ENCODE data around the gene MID2. TPM values are rescaled to one million over a fixed set of nuclear protein-coding genes. Genes with fewer than 3 reads are reported as not detected.
A peak's percentile ranks its signal among the peaks of the same experiment; 100 is the strongest.

Gene MID2, protein sequence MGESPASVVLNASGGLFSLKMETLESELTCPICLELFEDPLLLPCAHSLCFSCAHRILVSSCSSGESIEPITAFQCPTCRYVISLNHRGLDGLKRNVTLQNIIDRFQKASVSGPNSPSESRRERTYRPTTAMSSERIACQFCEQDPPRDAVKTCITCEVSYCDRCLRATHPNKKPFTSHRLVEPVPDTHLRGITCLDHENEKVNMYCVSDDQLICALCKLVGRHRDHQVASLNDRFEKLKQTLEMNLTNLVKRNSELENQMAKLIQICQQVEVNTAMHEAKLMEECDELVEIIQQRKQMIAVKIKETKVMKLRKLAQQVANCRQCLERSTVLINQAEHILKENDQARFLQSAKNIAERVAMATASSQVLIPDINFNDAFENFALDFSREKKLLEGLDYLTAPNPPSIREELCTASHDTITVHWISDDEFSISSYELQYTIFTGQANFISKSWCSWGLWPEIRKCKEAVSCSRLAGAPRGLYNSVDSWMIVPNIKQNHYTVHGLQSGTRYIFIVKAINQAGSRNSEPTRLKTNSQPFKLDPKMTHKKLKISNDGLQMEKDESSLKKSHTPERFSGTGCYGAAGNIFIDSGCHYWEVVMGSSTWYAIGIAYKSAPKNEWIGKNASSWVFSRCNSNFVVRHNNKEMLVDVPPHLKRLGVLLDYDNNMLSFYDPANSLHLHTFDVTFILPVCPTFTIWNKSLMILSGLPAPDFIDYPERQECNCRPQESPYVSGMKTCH
- 1 to 10 TPM in 2 of 4 donors, under 1 TPM in 2; 0.67 to 6.9 (median 1.6) TPM for polyA plus RNA-seq
- long read RNA-seq, donor 1, partial matches to known transcripts, result 0 of 1 reads
- long read RNA-seq, donor 1, other reads (novel, unspliced or antisense), result 0 of 1 reads
- long read RNA-seq, donor 2, result 0 reads
- long read RNA-seq, donor 3, result 0 reads
- long read RNA-seq, donor 4, result 0 reads
- long read RNA-seq, donor 5, result 0 reads
- long read RNA-seq, donor 6, partial matches to known transcripts, result 0 of 1 reads
- long read RNA-seq, donor 6, other reads (novel, unspliced or antisense), result 0 of 1 reads
- long read RNA-seq, donor 7, result 0 reads
- long read RNA-seq, donor 8, result 0 reads
- long read RNA-seq, donor 9, result 0 reads
- long read RNA-seq, donor 10, result 0 reads

DNA sequence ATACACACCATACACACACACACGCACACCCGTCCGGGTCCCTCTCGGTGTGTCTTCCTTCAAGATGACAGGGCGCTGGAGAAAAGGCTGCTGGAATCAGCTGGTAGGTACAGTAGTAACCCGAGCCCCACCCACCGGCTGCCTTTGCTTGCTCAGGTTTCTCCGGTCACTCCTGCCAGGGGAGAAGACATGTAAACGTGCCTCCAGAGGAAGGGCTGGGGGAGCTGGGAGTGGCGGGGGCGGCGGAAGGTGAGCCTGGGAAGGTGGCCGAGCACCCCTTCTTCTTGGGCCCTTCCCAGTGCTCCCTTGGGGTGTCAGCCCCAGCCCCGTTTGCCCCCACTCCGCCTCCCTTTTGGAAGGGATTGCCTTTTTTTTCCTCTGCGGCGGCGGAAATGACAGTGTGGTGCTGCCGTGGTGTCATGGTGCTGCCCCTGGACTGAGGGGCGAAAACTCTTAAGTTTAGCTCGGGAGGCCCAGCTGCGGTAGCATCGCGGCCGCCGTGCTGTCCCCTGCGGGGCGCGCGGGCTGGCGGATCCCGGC, at the start of gene MID2:
TSS of gene MID2 (plus strand) at position 169 of the 540 bp plus-strand sequence. CDS start 561 bp downstream, outside the sequence.
- DNase-seq (peak; percentile 59 to 70), FAIRE-seq (no peak)
- Histone ChIP-seq H3K9me3 (ENCODE audit: control insufficient read depth in 2 of 2, insufficient read depth in 1 of 2, low read depth in 1 of 2, low read length in 1 of 2) (no peaks in the 10 kb centered on the region), H3K4me1 (ENCODE audit: control insufficient read depth in 3 of 3, insufficient read depth in 2 of 3, low read depth in 1 of 3, low read length in 2 of 3) (peaks cover 0 to 6% (median 0%) of the 10 kb centered on the region in 3 donors), H3K27me3 (ENCODE audit: control insufficient read depth in 3 of 3, insufficient read depth in 3 of 3, low read length in 3 of 3) (peaks cover 0 to 4% (median 0%) of the 10 kb centered on the region in 3 donors), H3K4me3 (ENCODE audit: low read depth in 1 of 3, low read length in 3 of 3) (peak within 1 kb of the TSS; percentile 15 to 52 (median 23)), H3K36me3 (ENCODE audit: control insufficient read depth in 3 of 3, insufficient read depth in 2 of 3, low read depth in 1 of 3, low read length in 3 of 3) (no peaks in the 10 kb centered on the region), H3K27ac (ENCODE audit: low read depth in 1 of 3, low read length in 2 of 3) (peak within 1 kb of the TSS; percentile 36 to 87 (median 74))
- 1 to 42% (median 13%) methylated on average over 14 to 32 of the region's 32 CpGs for WGBS, 3 donors

DNA sequence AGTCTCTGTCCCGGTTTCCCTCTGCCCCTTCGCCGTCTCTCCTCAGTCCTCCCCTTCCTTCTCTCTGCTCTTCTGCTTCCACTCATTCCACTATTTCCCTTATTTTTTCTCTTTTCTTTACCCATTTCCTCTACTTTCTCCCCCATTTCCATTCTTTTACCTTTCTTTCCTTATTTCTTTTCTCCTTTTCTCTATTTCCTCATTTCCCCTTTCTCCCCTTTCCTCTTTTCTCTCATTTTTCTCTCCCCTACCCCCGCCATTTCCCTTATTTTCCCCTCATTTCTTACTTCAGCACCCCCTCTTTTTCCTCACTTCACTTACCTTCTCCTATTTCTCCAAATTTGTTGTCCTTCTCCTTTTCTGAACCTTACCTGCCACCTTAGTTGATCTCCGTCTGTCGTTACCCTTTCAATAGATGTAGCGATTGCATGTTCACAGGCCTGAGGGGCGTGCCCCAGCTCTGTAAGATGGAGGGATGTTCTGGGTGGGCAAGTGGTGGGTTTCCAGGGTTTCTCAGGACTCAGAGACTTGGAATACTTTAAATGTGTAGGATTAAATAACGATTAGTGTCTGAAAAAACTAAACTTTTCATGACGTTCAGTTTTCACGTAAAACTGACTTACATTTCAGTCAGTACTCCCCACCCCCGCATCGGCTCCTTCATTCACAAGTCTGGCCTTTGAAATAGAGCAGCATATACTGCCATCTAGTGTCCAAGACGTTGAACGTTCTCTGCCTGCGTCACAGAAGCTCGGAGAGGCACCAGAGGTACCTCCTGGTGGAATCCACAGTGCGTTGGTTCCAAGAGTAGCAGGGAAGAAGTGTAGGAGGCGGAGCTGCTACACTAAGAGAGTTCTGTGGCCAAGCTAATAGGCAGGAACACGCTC, 48.8 kb upstream of the MID2 start:
- Histone ChIP-seq H3K36me3 (ENCODE audit: control insufficient read depth in 3 of 3, insufficient read depth in 2 of 3, low read depth in 1 of 3, low read length in 3 of 3) (no peaks in the 10 kb centered on the region), H3K27me3 (ENCODE audit: control insufficient read depth in 3 of 3, insufficient read depth in 3 of 3, low read length in 3 of 3) (peaks cover 0 to 6% (median 0%) of the 10 kb centered on the region in 3 donors), H3K27ac (ENCODE audit: low read depth in 1 of 3, low read length in 2 of 3) (peak overlapping the region in 1 of 3 donors; percentile 66), H3K4me1 (ENCODE audit: control insufficient read depth in 3 of 3, insufficient read depth in 2 of 3, low read depth in 1 of 3, low read length in 2 of 3) (no peaks in the 10 kb centered on the region), H3K4me3 (ENCODE audit: low read depth in 1 of 3, low read length in 3 of 3) (peak overlapping the region in 1 of 3 donors; percentile 55), H3K9me3 (ENCODE audit: control insufficient read depth in 2 of 2, insufficient read depth in 1 of 2, low read depth in 1 of 2, low read length in 1 of 2) (no peaks in the 10 kb centered on the region)
- FAIRE-seq (no peak), DNase-seq (peak; percentile 85 to 86)
- WGBS, 3 donors, result 4 to 16% (median 5%) methylated on average over 20 of the region's 20 CpGs

DNA sequence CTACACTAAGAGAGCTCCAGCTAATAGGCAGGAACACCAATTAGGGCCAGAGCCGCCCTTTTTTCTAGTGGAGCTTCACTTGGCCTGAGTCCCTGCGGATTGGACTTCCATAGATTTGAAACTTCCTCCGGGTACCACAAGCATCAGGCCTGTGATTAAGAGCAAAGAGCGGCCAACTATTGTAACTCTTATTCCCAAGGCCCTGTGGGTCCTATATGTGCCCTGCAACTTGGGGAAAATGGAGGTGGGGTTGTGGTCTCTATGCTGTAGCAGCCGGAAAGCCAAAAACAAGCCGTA, 48.2 kb upstream of the MID2 start, which contains the start of gene NCBP2L:
TSS of gene NCBP2L (plus strand) at position 198 of the 297 bp plus-strand sequence. CDS start 16,488 bp downstream, outside the sequence.
- Histone ChIP-seq H3K27me3 (ENCODE audit: control insufficient read depth in 3 of 3, insufficient read depth in 3 of 3, low read length in 3 of 3) (peaks cover 0 to 6% (median 0%) of the 10 kb centered on the region in 3 donors), H3K9me3 (ENCODE audit: control insufficient read depth in 2 of 2, insufficient read depth in 1 of 2, low read depth in 1 of 2, low read length in 1 of 2) (no peaks in the 10 kb centered on the region), H3K4me1 (ENCODE audit: control insufficient read depth in 3 of 3, insufficient read depth in 2 of 3, low read depth in 1 of 3, low read length in 2 of 3) (no peaks in the 10 kb centered on the region), H3K27ac (ENCODE audit: low read depth in 1 of 3, low read length in 2 of 3) (peak within 1 kb of the TSS in 1 of 3 donors; percentile 66), H3K36me3 (ENCODE audit: control insufficient read depth in 3 of 3, insufficient read depth in 2 of 3, low read depth in 1 of 3, low read length in 3 of 3) (no peaks in the 10 kb centered on the region), H3K4me3 (ENCODE audit: low read depth in 1 of 3, low read length in 3 of 3) (peak within 1 kb of the TSS in 1 of 3 donors; percentile 55)
- DNase-seq (no peak), FAIRE-seq (no peak)
- 48 to 65% (median 65%) methylated on average over 6 of the region's 6 CpGs for WGBS, 3 donors

DNA sequence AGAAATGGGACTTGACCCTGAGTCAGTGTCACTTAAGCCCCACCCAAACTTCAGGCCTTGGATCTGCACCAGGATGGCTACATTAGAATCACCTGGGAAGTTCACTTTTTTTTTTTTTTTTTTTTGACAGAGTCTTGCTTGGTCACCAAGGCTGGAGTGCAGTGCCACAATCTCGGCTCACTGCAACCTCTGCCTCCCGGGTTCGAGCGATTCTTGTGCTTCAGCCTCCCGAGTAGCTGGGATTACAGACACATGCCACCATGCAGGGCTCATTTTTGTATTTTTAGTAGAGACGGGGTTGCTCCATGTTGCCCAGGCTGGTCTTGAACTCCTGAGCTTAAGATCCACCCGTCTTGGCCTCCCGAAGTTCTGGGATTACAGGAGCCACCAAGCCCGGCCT, 45.1 kb upstream of the MID2 start:
- FAIRE-seq (no peak), DNase-seq (no peak)
- Histone ChIP-seq H3K9me3 (ENCODE audit: control insufficient read depth in 2 of 2, insufficient read depth in 1 of 2, low read depth in 1 of 2, low read length in 1 of 2) (no peaks in the 10 kb centered on the region), H3K27me3 (ENCODE audit: control insufficient read depth in 3 of 3, insufficient read depth in 3 of 3, low read length in 3 of 3) (no peaks in the 10 kb centered on the region), H3K4me1 (ENCODE audit: control insufficient read depth in 3 of 3, insufficient read depth in 2 of 3, low read depth in 1 of 3, low read length in 2 of 3) (no peaks in the 10 kb centered on the region), H3K27ac (ENCODE audit: low read depth in 1 of 3, low read length in 2 of 3) (no peak overlapping the region), H3K4me3 (ENCODE audit: low read depth in 1 of 3, low read length in 3 of 3) (no peak overlapping the region), H3K36me3 (ENCODE audit: control insufficient read depth in 3 of 3, insufficient read depth in 2 of 3, low read depth in 1 of 3, low read length in 3 of 3) (no peaks in the 10 kb centered on the region)
- 84 to 94% (median 90%) methylated on average over 9 of the region's 9 CpGs for WGBS, 3 donors

DNA sequence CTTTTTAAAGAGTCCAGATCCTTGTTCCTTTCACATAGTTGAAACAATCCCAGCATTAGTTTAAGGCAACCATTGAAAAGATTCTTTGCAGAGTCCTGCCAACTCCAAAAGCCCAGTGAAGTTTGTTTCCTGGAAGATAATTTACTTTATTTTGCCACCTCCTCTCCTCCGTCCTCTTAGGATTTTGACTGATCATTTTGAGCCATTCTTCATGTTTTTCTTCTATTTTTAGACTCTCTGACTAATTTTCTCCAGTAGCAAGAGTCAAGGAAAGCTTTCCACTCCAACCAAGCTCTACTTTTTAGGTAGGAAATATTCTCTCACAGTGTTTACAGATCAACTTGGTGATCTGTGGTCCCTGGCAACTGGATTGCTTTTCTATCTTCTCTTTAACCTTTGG, 37.8 kb upstream of the MID2 start:
- no peaks in the 10 kb centered on the region for H3K27me3 ChIP-seq (ENCODE audit: control insufficient read depth in 3 of 3, insufficient read depth in 3 of 3, low read length in 3 of 3)
- FAIRE-seq (no peak), DNase-seq (no peak)
- no peak overlapping the region for H3K4me3 ChIP-seq (ENCODE audit: low read depth in 1 of 3, low read length in 3 of 3)
- 39 to 58% (median 46%) methylated on average over 1 of the region's 1 CpG for WGBS, 3 donors
- no peak overlapping the region for H3K27ac ChIP-seq (ENCODE audit: low read depth in 1 of 3, low read length in 2 of 3)
- no peaks in the 10 kb centered on the region for H3K36me3 ChIP-seq (ENCODE audit: control insufficient read depth in 3 of 3, insufficient read depth in 2 of 3, low read depth in 1 of 3, low read length in 3 of 3)
- no peaks in the 10 kb centered on the region for H3K9me3 ChIP-seq (ENCODE audit: control insufficient read depth in 2 of 2, insufficient read depth in 1 of 2, low read depth in 1 of 2, low read length in 1 of 2)
- no peaks in the 10 kb centered on the region for H3K4me1 ChIP-seq (ENCODE audit: control insufficient read depth in 3 of 3, insufficient read depth in 2 of 3, low read depth in 1 of 3, low read length in 2 of 3)

DNA sequence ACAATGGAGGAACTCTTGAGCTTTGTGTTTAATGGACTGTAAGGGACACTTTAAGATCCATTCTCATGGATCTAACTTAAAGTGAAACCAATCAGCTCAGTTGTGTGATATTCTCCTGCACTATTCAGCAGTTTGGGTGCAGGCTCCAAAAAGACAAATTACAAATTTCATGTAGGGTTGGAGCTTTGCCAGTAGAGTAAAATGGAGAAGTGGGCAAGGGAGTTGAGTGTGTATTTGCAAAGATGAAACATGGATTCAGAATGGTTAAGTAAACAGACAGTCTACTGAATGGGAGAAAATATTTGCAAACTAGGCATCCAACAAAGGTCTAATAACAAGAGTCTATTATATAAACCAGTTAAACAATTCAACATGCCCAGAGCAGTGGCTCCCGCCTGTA, 21.2 kb upstream of the MID2 start:
- H3K27me3 ChIP-seq (ENCODE audit: control insufficient read depth in 3 of 3, insufficient read depth in 3 of 3, low read length in 3 of 3), result no peaks in the 10 kb centered on the region
- H3K4me3 ChIP-seq (ENCODE audit: low read depth in 1 of 3, low read length in 3 of 3), result no peak overlapping the region
- H3K4me1 ChIP-seq (ENCODE audit: control insufficient read depth in 3 of 3, insufficient read depth in 2 of 3, low read depth in 1 of 3, low read length in 2 of 3), result no peaks in the 10 kb centered on the region
- no peaks in the 10 kb centered on the region for H3K36me3 ChIP-seq (ENCODE audit: control insufficient read depth in 3 of 3, insufficient read depth in 2 of 3, low read depth in 1 of 3, low read length in 3 of 3)
- H3K9me3 ChIP-seq (ENCODE audit: control insufficient read depth in 2 of 2, insufficient read depth in 1 of 2, low read depth in 1 of 2, low read length in 1 of 2), result no peaks in the 10 kb centered on the region
- WGBS, 3 donors, result 67 to 91% (median 73%) methylated on average over 1 of the region's 1 CpG
- H3K27ac ChIP-seq (ENCODE audit: low read depth in 1 of 3, low read length in 2 of 3), result no peak overlapping the region
- no peak for DNase-seq
- no peak for FAIRE-seq

DNA sequence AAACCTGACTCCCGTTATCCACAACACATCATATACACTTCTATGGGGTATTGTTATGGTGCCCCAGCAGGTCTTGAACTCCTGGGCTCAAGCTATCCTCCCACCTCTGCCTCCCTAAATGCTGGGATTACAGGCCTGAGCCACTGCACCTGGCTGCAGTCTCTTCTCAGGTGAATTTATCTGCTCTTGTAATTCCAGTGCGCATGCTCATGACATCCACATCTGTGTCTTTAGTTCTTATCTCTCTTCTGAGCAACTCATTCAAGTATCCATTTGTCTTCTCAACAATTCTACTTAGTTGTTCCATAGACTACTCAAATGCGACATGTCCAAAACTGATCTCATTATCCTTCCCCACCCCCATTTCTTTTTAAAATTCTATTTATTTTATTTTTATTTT, 20.5 kb upstream of the MID2 start:
- no peak for FAIRE-seq

More for the DNA sequence above, 20.5 kb upstream of the MID2 start:
- Histone ChIP-seq H3K27ac (ENCODE audit: low read depth in 1 of 3, low read length in 2 of 3) (no peak overlapping the region), H3K9me3 (ENCODE audit: control insufficient read depth in 2 of 2, insufficient read depth in 1 of 2, low read depth in 1 of 2, low read length in 1 of 2) (no peaks in the 10 kb centered on the region), H3K36me3 (ENCODE audit: control insufficient read depth in 3 of 3, insufficient read depth in 2 of 3, low read depth in 1 of 3, low read length in 3 of 3) (no peaks in the 10 kb centered on the region), H3K4me1 (ENCODE audit: control insufficient read depth in 3 of 3, insufficient read depth in 2 of 3, low read depth in 1 of 3, low read length in 2 of 3) (no peaks in the 10 kb centered on the region), H3K27me3 (ENCODE audit: control insufficient read depth in 3 of 3, insufficient read depth in 3 of 3, low read length in 3 of 3) (no peaks in the 10 kb centered on the region), H3K4me3 (ENCODE audit: low read depth in 1 of 3, low read length in 3 of 3) (no peak overlapping the region)
- DNase-seq, result no peak
- WGBS, 3 donors, result 90 to 97% (median 95%) methylated on average over 3 of the region's 3 CpGs

Data from small intestine (tissue), 16 donors.